Parathyroid adenoma (tissue), 2 donors: ENCODE measurements around the gene ELMO3.
A peak's percentile ranks its signal among the peaks of the same experiment; 100 is the strongest.

Experiments used
- H2AFZ ChIP-seq: fragments of 300-600 bp; sonication (generic); one replicate; pipeline ENCODE4 v1.7.0; 2017; ENCODE audit warnings: antibody characterized with exemption, mild to moderate bottlenecking
- H3K27ac ChIP-seq: fragments of 300-600 bp; sonication (generic); one replicate; pipeline ENCODE4 v1.7.0; 2017
- H3K27me3 ChIP-seq: fragments of 300-600 bp; sonication (generic); one replicate; pipeline ENCODE4 v1.7.0; 2017; ENCODE audit warnings: low read length; ENCODE audit not compliant: control insufficient read depth, insufficient read depth
- H3K36me3 ChIP-seq: fragments of 300-600 bp; sonication (generic); one replicate; pipeline ENCODE4 v1.7.0; 2017; ENCODE audit warnings: low read length; ENCODE audit not compliant: control insufficient read depth, insufficient read depth
- H3K4me1 ChIP-seq: fragments of 300-600 bp; sonication (generic); one replicate; pipeline ENCODE4 v1.7.0; 2017; ENCODE audit warnings: control low read depth
- H3K4me2 ChIP-seq: fragments of 300-600 bp; sonication (generic); one replicate; pipeline ENCODE4 v1.7.0; 2017; ENCODE audit warnings: low read length
- H3K4me3 ChIP-seq: fragments of 300-600 bp; sonication (generic); one replicate; pipeline ENCODE4 v1.7.0; 2017; ENCODE audit warnings: low read depth, low read length
- H3K79me2 ChIP-seq: fragments of 300-600 bp; sonication (generic); one replicate; pipeline ENCODE4 v1.7.0; 2017; ENCODE audit warnings: control low read depth
- H3K9ac ChIP-seq: fragments of 300-600 bp; sonication (generic); one replicate; pipeline ENCODE4 v1.7.0; 2017; ENCODE audit warnings: mild to moderate bottlenecking
- H3K9me3 ChIP-seq: fragments of 300-600 bp; sonication (generic); one replicate; pipeline ENCODE4 v1.7.0; 2017; ENCODE audit warnings: low read length; ENCODE audit not compliant: control insufficient read depth
- TF ChIP-seq, protein P1 (sequence below): fragments of 300-600 bp; sonication (generic); IDR thresholded peaks from one replicate; pipeline ENCODE4 v1.7.0; 2017; ENCODE audit warnings: antibody characterized with exemption, mild to moderate bottlenecking
- donor health status: primary hyperparathyroidism.

The ELMO3 gene

DNA sequence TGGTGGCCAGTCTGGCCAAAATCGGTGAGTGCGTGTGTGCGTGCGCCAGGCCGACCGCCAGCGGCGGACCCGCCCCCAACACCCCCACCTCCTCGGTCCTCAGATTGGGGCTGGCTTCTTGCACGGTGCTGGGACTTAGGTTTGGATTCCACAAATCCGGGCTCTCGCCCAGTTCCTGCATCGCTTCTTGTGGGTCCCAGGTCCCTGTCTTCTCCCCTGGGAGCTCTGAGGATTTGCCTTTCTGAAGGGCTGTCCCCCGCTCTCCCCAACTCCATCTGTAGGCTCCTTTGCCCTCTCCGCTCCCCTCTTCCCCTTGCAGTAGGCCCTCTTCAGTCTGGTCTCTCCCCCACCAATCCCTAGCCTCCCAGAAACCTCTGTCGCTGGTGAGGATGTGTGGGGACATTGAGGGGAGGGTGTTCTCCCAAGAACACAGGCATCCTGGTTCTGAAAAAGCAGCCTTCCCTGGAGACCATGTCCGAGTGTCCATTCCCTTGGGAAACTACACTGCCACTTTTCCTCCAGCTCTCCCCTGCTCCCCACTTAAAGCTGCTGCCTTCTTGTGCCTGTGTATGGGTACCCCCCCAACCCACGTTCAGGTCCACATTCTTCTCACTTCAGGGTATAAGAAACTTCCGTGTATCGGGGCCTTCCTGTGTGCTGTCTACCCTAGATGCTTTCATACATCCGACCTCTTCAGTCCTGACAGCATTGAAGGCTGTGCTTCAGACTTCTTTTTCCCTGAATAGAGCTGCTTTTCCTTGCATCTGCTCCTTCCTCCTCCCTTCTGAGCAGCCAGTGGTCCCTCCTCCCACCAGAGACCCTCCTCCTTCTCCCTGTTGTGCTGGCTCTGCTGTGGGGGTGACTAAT is 50.5 kb downstream of the ELMO3 start:
- no peaks in the 10 kb centered on the region for H3K79me2 ChIP-seq

DNA sequence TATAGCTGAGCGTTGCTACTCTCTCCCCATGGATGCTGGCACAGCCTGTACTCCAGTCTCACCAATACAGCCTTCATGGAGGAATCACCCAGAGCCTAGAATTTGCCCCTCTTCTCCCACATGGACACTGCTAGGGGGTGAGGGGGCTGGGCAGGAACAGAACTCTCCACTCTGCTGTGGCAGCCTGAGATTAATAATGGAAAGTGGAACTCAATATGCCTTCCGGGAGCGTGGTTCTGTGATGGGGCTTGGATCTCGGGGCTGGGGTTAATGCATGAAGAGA is 51.1 kb downstream of the ELMO3 start:
- H3K36me3 ChIP-seq: no peaks in the 10 kb centered on the region
- no peak overlapping the region for H2AFZ ChIP-seq
- H3K4me3 ChIP-seq: no peak overlapping the region
- no peak overlapping the region for H3K4me2 ChIP-seq
- peaks cover 8% of the 10 kb centered on the region for H3K4me1 ChIP-seq
- H3K9me3 ChIP-seq: no peaks in the 10 kb centered on the region
- H3K79me2 ChIP-seq: no peaks in the 10 kb centered on the region
- TF ChIP-seq, protein P1, sequence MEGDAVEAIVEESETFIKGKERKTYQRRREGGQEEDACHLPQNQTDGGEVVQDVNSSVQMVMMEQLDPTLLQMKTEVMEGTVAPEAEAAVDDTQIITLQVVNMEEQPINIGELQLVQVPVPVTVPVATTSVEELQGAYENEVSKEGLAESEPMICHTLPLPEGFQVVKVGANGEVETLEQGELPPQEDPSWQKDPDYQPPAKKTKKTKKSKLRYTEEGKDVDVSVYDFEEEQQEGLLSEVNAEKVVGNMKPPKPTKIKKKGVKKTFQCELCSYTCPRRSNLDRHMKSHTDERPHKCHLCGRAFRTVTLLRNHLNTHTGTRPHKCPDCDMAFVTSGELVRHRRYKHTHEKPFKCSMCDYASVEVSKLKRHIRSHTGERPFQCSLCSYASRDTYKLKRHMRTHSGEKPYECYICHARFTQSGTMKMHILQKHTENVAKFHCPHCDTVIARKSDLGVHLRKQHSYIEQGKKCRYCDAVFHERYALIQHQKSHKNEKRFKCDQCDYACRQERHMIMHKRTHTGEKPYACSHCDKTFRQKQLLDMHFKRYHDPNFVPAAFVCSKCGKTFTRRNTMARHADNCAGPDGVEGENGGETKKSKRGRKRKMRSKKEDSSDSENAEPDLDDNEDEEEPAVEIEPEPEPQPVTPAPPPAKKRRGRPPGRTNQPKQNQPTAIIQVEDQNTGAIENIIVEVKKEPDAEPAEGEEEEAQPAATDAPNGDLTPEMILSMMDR: no peak
- H3K27me3 ChIP-seq: no peaks in the 10 kb centered on the region
- no peak overlapping the region for H3K27ac ChIP-seq
- no peak overlapping the region for H3K9ac ChIP-seq

More for the DNA sequence above, 50.5 kb downstream of the ELMO3 start:
- Histone ChIP-seq H3K9ac (no peak overlapping the region), H3K27me3 (no peaks in the 10 kb centered on the region), H2AFZ (peak overlapping the region; percentile 77), H3K4me3 (no peak overlapping the region), H3K4me1 (peaks cover 8% of the 10 kb centered on the region), H3K4me2 (peak overlapping the region; percentile 89), H3K9me3 (no peaks in the 10 kb centered on the region), H3K36me3 (no peaks in the 10 kb centered on the region), H3K27ac (no peak overlapping the region)
- TF ChIP-seq, protein P1: no peak

DNA sequence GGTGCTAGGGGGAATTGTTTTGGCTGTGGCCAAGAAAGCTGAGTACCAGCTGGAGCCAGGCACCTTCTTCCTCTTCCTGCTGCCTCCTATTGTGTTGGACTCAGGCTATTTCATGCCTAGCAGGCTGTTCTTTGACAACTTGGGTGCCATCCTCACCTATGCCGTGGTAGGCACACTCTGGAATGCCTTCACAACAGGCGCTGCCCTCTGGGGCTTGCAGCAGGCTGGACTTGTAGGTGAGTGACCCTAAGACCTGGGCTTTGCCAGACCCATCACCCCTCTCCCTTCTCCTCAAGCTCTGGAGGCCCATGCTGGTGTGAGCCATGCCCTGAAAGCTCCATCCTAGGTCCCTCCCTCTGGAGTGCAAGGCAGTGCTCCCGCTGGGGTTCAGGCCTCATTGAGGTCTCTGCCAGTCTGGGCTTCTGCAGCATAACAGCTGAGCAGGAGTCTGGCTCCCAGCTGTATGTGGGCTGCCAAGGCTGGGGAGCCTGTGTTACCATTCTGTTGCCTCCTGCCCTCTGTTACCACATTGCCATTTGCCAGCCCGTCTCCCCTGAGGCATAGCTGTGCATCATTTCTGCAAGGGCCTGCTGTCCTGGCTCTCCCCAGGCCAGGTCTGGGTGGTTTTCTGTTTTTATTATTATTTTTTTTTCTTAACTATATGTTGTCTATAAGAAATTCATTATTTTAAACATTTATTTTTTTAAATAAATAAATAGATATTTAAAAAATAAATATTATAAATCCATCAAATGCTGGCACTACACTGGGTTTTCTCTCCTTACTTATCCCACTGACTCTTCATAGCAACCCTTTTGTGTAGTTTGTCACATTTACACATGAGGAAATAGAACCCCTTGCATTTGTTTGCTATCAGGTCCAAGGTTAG is 53.9 kb downstream of the ELMO3 start:
- no peak overlapping the region for H2AFZ ChIP-seq
- H3K9ac ChIP-seq: no peak overlapping the region
- no peaks in the 10 kb centered on the region for H3K9me3 ChIP-seq
- H3K4me2 ChIP-seq: no peak overlapping the region
- H3K36me3 ChIP-seq: no peaks in the 10 kb centered on the region
- no peak overlapping the region for H3K27ac ChIP-seq
- H3K4me3 ChIP-seq: no peak overlapping the region
- no peaks in the 10 kb centered on the region for H3K27me3 ChIP-seq
- TF ChIP-seq, protein P1: no peak
- H3K4me1 ChIP-seq: peaks cover 2% of the 10 kb centered on the region
- no peaks in the 10 kb centered on the region for H3K79me2 ChIP-seq
